HPDE6-E6E7 (cell line): ENCODE results near the gene CTAGE15.
"Not testable (repeated sequence)": the region's sequence is repeated elsewhere in the genome, so short reads cannot be mapped to it uniquely, and the experiment has no call there.

Experiments used
- DNase-seq: peaks from one replicate; pipeline ENCODE4 v3.0.0; 2011; ENCODE audit warnings: missing footprints; ENCODE audit errors: extremely low spot score

Gene CTAGE15

GRCh38 chr7:143622130-143622529 is 50.5 kb downstream of the CTAGE15 start:
- not testable (repeated sequence) for DNase-seq
